GM12891 (cell line): ENCODE data around the gene PPP1R18.

Experiments
- DNase-seq: peaks from one replicate; pipeline ENCODE4 v3.0.0; 2011; ENCODE audit warnings: low spot score; ENCODE audit not compliant: insufficient read length
- FAIRE-seq: peaks from 2 replicates; lab custom pipeline; 2011; peaks lifted over from hg19 to GRCh38; lab: Jason Lieb, UNC
- PAX5 ChIP-seq: IDR thresholded peaks from 2 replicates; pipeline ENCODE4 v1.6.1; 2011; ENCODE audit warnings: low read length, moderate library complexity, mild to moderate bottlenecking; ENCODE audit not compliant: insufficient read depth, severe bottlenecking
- POLR2A ChIP-seq: IDR thresholded peaks from 2 replicates; pipeline ENCODE4 v1.6.1; 2011; ENCODE audit warnings: low read depth, low read length, control low read depth
- POLR2AphosphoS5 ChIP-seq: IDR thresholded peaks from 2 replicates; pipeline ENCODE4 v1.6.1; 2011; ENCODE audit warnings: low read depth, low read length, control low read depth
- POU2F2 ChIP-seq: IDR thresholded peaks from 2 replicates; pipeline ENCODE4 v1.6.1; 2011; ENCODE audit warnings: low read depth, mild to moderate bottlenecking, control low read depth, low read length, moderate library complexity
- SPI1 ChIP-seq: IDR thresholded peaks from 2 replicates; pipeline ENCODE4 v1.6.1; 2011; ENCODE audit warnings: low read depth, low read length, control low read depth
- TAF1 ChIP-seq: IDR thresholded peaks from 2 replicates; pipeline ENCODE4 v1.6.1; 2011; ENCODE audit warnings: low read depth, low read length, control low read depth

The PPP1R18 gene

GRCh38 chr6:30645989-30646388 is 40.5 kb downstream of the PPP1R18 start:
- DNase-seq (no peak), FAIRE-seq (no peak)
- TF ChIP-seq SPI1 = no peak
- 0 out of 2 replicates have a peak, but pooled peaks have one; percentile 27 for TF ChIP-seq POLR2AphosphoS5
- no peak for TF ChIP-seq PAX5
- no peak for TF ChIP-seq TAF1

- no peak for FAIRE-seq
- no peak for DNase-seq
- no peak for TF ChIP-seq TAF1
- TF ChIP-seq POU2F2 = no peak
- TF ChIP-seq POLR2A = no peak
- TF ChIP-seq PAX5 = no peak
- TF ChIP-seq POLR2AphosphoS5 = no peak
- TF ChIP-seq SPI1 = no peak
Measured at GRCh38 chr6:30644769-30645168, 41.7 kb downstream of the PPP1R18 start.

GRCh38 chr6:30643656-30644055 is 42.8 kb downstream of the PPP1R18 start:
- FAIRE-seq = no peak
- no peak for TF ChIP-seq PAX5
- TF ChIP-seq POLR2A = no peak
- TF ChIP-seq TAF1 = no peak
- TF ChIP-seq SPI1 = no peak
- no peak for TF ChIP-seq POLR2AphosphoS5
- no peak for TF ChIP-seq POU2F2
- DNase-seq = no peak

GRCh38 chr6:30641048-30641447 is 45.4 kb downstream of the PPP1R18 start:
- FAIRE-seq (no peak), DNase-seq (no peak)
- no peak for TF ChIP-seq TAF1
- TF ChIP-seq SPI1 = no peak
- no peak for TF ChIP-seq PAX5
- TF ChIP-seq POU2F2 = no peak
- TF ChIP-seq POLR2A = no peak
- TF ChIP-seq POLR2AphosphoS5 = no peak

- no peak for TF ChIP-seq PAX5
- no peak for TF ChIP-seq POU2F2
- no peak for TF ChIP-seq POLR2AphosphoS5
- TF ChIP-seq TAF1 = no peak
- no peak for TF ChIP-seq SPI1
- TF ChIP-seq POLR2A = no peak
- FAIRE-seq = no peak
- DNase-seq = no peak
Measured at GRCh38 chr6:30640481-30640880, 46.0 kb downstream of the PPP1R18 start.

GRCh38 chr6:30635834-30636233 is 50.6 kb downstream of the PPP1R18 start:
- DNase-seq (no peak), FAIRE-seq (no peak)
- no peak for TF ChIP-seq SPI1
- TF ChIP-seq POU2F2 = no peak
- no peak for TF ChIP-seq TAF1
- no peak for TF ChIP-seq PAX5

GRCh38 chr6:30626484-30627366 is 59.7 kb downstream of the PPP1R18 start, which contains the start of gene ATAT1:
TSS of gene ATAT1 (plus strand) at chr6:30626874.
- TF ChIP-seq POLR2AphosphoS5 = peak; percentile 83
- TF ChIP-seq TAF1 = peak; percentile 63
- TF ChIP-seq POLR2A = peak; percentile 84
- TF ChIP-seq PAX5 = no peak
- peak; percentile 42 for TF ChIP-seq SPI1
- peak; percentile 50; the same call in 1 of the 2 replicates for TF ChIP-seq POU2F2
- FAIRE-seq (peak; percentile 89), DNase-seq (peak; percentile 84)
